Kidney (tissue), 14 donors: Measurements from ENCODE around the gene ESYT2. TPM values are rescaled to one million over a fixed set of nuclear protein-coding genes. Genes with fewer than 3 reads are reported as not detected.

ENCODE experiments used
- DNase-seq, 5 donors: peaks; one replicate each; pipeline ENCODE4 v3.0.0-alpha.2; 2013 to 2020
- FAIRE-seq: peaks from 2 replicates; lab custom pipeline; 2012; peaks lifted over from hg19 to GRCh38; lab: Jason Lieb, UNC
- H3K27ac ChIP-seq, 2 donors: one replicate each; pipeline ENCODE4 v1.7.0; 2013; ENCODE audit warnings: low read depth in 2 of 2, low read length in 2 of 2, inconsistent platforms in 1 of 2
- H3K27me3 ChIP-seq: one replicate; pipeline ENCODE4 v1.7.1; 2013; ENCODE audit warnings: low read length, inconsistent platforms; ENCODE audit not compliant: control insufficient read depth, insufficient read depth
- H3K36me3 ChIP-seq, 3 donors: one replicate each; pipeline versions ENCODE4 v1.7.0 to v1.7.1; 2013; ENCODE audit warnings: low read length in 3 of 3, control low read depth in 1 of 3, inconsistent platforms in 1 of 3; ENCODE audit not compliant: insufficient read depth in 3 of 3, control insufficient read depth in 2 of 3
- H3K4me1 ChIP-seq, 3 donors: one replicate each; pipeline versions ENCODE4 v1.7.0 to v1.7.1; 2013; ENCODE audit warnings: low read length in 3 of 3, inconsistent platforms in 1 of 3, low read depth in 1 of 3; ENCODE audit not compliant: control insufficient read depth in 2 of 3, insufficient read depth in 2 of 3
- H3K4me3 ChIP-seq, 3 donors: one replicate each; pipeline versions ENCODE4 v1.7.0 to v1.8.1; 2013; ENCODE audit warnings: low read length in 3 of 3, control low read depth in 1 of 3, inconsistent platforms in 1 of 3
- H3K9ac ChIP-seq, 3 donors: one replicate each; pipeline versions ENCODE4 v1.7.0 to v1.7.1; 2013; ENCODE audit warnings: low read length in 3 of 3, control low read depth in 1 of 3, inconsistent platforms in 1 of 3
- H3K9me3 ChIP-seq, 3 donors: one replicate each; pipeline versions ENCODE4 v1.7.0 to v1.7.1; 2013; ENCODE audit warnings: low read length in 3 of 3, control low read depth in 1 of 3, inconsistent platforms in 1 of 3; ENCODE audit not compliant: control insufficient read depth in 2 of 3, insufficient read depth in 1 of 3
- intact Hi-C: fragments of 100-400 bp; cut with DNase I; formaldehyde crosslinking; loops from one replicate; pipeline ENCODE4 v1.11.1; 2022
- polyA plus RNA-seq: library from polyadenylated mRNA; stranded (reverse); fragments of 350-450 nt; fragmentation: Illumina TruSeq; extraction: RNeasy Lipid Tissue Mini Kit (QIAGEN cat#74804); gene quantifications from one replicate; pipeline ENCODE4 v1.2.3, GENCODE V29; 2014; ENCODE audit warnings: low read depth, low replicate concordance; ENCODE audit not compliant: insufficient read depth
- total RNA-seq: library from RNA; stranded (reverse); fragmentation: NEBNext Ultra II Directional; extraction: Animal tissue kit (Norgen Biotek cat#: 25700); gene quantifications from one replicate; pipeline ENCODE4 v1.2.1, GENCODE V29; 2021
- TF ChIP-seq, protein P1 (sequence below): IDR thresholded peaks from 3 replicates; pipeline ENCODE4 v1.5.1; 2012; ENCODE audit warnings: mild to moderate bottlenecking, moderate library complexity, borderline replicate concordance; ENCODE audit not compliant: insufficient read depth; ENCODE audit errors: extremely low read depth
- donor health status: control.
- donor health status: control.
- donor health status: control.
- donor health status: control.
- donor health status: control.
- donor health status: DM: yes; HTN: yes; CAD: no.
- donor health status: Normal renal cell carcinoma (clear cell type).

ESYT2 gene
- total and polyA plus RNA-seq, 2 donors from 2014 or later = 19.4 to 95.8 TPM

- peaks cover 2 to 32% (median 18%) of the 10 kb centered on the region in 3 donors for H3K36me3 ChIP-seq
- H3K9me3 ChIP-seq = no peaks in the 10 kb centered on the region
- intact Hi-C loops = no loop called here
- DNase-seq (no peak), FAIRE-seq (no peak)
- H3K4me3 ChIP-seq = no peak overlapping the region
- H3K27me3 ChIP-seq = no peaks in the 10 kb centered on the region
- TF ChIP-seq, protein P1, sequence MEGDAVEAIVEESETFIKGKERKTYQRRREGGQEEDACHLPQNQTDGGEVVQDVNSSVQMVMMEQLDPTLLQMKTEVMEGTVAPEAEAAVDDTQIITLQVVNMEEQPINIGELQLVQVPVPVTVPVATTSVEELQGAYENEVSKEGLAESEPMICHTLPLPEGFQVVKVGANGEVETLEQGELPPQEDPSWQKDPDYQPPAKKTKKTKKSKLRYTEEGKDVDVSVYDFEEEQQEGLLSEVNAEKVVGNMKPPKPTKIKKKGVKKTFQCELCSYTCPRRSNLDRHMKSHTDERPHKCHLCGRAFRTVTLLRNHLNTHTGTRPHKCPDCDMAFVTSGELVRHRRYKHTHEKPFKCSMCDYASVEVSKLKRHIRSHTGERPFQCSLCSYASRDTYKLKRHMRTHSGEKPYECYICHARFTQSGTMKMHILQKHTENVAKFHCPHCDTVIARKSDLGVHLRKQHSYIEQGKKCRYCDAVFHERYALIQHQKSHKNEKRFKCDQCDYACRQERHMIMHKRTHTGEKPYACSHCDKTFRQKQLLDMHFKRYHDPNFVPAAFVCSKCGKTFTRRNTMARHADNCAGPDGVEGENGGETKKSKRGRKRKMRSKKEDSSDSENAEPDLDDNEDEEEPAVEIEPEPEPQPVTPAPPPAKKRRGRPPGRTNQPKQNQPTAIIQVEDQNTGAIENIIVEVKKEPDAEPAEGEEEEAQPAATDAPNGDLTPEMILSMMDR = no peak
- peaks cover 0 to 3% (median 0%) of the 10 kb centered on the region in 3 donors for H3K4me1 ChIP-seq
- H3K27ac ChIP-seq = no peak overlapping the region
- no peak overlapping the region for H3K9ac ChIP-seq
Measured at GRCh38 chr7:158796667-158797066, 32.6 kb downstream of the ESYT2 start.

- intact Hi-C loops = no loop called here
- peaks cover 0 to 3% (median 0%) of the 10 kb centered on the region in 3 donors for H3K4me1 ChIP-seq
- H3K4me3 ChIP-seq = no peak overlapping the region
- H3K9ac ChIP-seq = no peak overlapping the region
- FAIRE-seq = no peak
- no peaks in the 10 kb centered on the region for H3K27me3 ChIP-seq
- TF ChIP-seq, protein P1 = no peak
- H3K27ac ChIP-seq = no peak overlapping the region
- peaks cover 2 to 42% (median 25%) of the 10 kb centered on the region in 3 donors for H3K36me3 ChIP-seq
- no peaks in the 10 kb centered on the region for H3K9me3 ChIP-seq
- DNase-seq = no peak
Measured at GRCh38 chr7:158795272-158795671, 34.0 kb downstream of the ESYT2 start.

DNA sequence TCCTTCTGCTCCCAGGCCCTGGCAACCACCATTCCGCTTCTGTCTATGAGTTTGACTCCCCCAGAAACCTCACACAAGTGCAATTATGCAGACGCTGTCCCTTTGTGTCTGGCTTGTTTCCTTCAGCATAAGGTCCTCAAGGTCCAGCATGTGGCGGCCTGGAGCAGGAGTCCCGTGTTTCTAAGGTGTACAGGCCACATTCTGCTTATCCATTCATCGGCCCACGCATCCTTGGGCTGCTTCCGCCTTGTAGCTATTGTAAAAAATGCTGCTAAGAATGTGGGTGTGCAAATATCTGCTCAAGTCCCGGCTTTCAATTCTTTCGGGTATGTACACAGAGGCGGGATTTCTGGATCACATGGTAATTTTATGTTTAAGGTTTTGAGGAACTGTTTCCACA, 38.2 kb downstream of the ESYT2 start:
- Histone ChIP-seq H3K4me3 (no peak overlapping the region), H3K4me1 (peaks cover 0 to 3% (median 0%) of the 10 kb centered on the region in 3 donors), H3K9ac (no peak overlapping the region), H3K27ac (no peak overlapping the region), H3K9me3 (no peaks in the 10 kb centered on the region), H3K27me3 (no peaks in the 10 kb centered on the region), H3K36me3 (peaks cover 2 to 31% (median 28%) of the 10 kb centered on the region in 3 donors)
- DNase-seq = no peak
- intact Hi-C loops = no loop called here
- FAIRE-seq = no peak
- TF ChIP-seq, protein P1 = no peak

GRCh38 chr7:158789842-158790241, 39.5 kb downstream of the ESYT2 start:
- Histone ChIP-seq H3K27me3 (no peaks in the 10 kb centered on the region), H3K4me1 (no peaks in the 10 kb centered on the region), H3K36me3 (peaks cover 0 to 21% (median 20%) of the 10 kb centered on the region in 3 donors), H3K9me3 (no peaks in the 10 kb centered on the region), H3K9ac (no peak overlapping the region), H3K27ac (no peak overlapping the region), H3K4me3 (no peak overlapping the region)
- no peak for DNase-seq
- intact Hi-C loops = no loop called here
- no peak for FAIRE-seq
- TF ChIP-seq, protein P1 = no peak
